ENCODE measurements around the gene CADM1. TPM values are rescaled to one million over a fixed set of nuclear protein-coding genes. Genes with fewer than 3 reads are reported as not detected.

The CADM1 gene
- total and polyA plus RNA-seq, 2 donors (not counting 1 experiment from before 2014, with no cell fraction given), result 15.4 to 86.0 TPM

DNA sequence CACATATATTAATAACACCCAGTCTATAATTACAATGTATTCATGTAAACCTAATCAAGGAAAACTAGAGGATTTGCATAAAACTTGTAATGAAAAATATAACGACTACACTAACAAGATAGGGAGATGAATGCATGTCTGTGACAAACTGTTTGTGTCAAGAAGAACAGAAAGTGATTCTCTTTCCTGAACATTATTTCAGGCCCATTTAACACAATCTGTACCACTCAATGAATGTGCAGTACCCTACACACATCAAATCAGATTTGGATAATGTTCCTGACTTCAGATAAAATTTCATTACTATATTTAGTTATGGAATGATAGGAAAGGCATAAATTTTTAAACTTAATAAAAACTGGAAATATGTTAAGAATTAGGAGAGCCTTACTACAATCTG is 93.1 kb downstream of the CADM1 start:
- Histone ChIP-seq H3K27me3 (ENCODE audit: control insufficient read depth, insufficient read depth, low read length) (no peaks in the 10 kb centered on the region), H3K36me3 (ENCODE audit: control insufficient read depth, insufficient read depth, low read length) (no peaks in the 10 kb centered on the region), H3K9me3 (ENCODE audit: control insufficient read depth, insufficient read depth, low read depth, low read length) (no peaks in the 10 kb centered on the region), H4K20me1 (ENCODE audit: control insufficient read depth, extremely low read depth, insufficient read depth, low read length) (no peaks in the 10 kb centered on the region), H3K4me1 (ENCODE audit: control insufficient read depth, extremely low read depth, insufficient read depth, low read length) (no peaks in the 10 kb centered on the region), H3K4me2 (ENCODE audit: extremely low read depth, insufficient read depth, low read length) (no peak overlapping the region), H3K27ac (ENCODE audit: insufficient read depth, low read length) (no peak overlapping the region), H3K79me2 (ENCODE audit: control insufficient read depth, insufficient read depth, low read length) (no peaks in the 10 kb centered on the region), H3K9ac (ENCODE audit: insufficient read depth, low read length) (no peak overlapping the region), H3K4me3 (replicated peaks in 1 of 4; ENCODE audit: control extremely low read depth in 1 of 4, insufficient read depth in 1 of 4, low read depth in 3 of 4, low read length in 4 of 4) (no peak overlapping the region), H2AFZ (ENCODE audit: low read length) (no peak overlapping the region)
- TF ChIP-seq EZH2 (IDR thresholded peaks at IDR 0.05; ENCODE audit: low read length, missing control alignments), result no peak
- TF ChIP-seq, protein P1, sequence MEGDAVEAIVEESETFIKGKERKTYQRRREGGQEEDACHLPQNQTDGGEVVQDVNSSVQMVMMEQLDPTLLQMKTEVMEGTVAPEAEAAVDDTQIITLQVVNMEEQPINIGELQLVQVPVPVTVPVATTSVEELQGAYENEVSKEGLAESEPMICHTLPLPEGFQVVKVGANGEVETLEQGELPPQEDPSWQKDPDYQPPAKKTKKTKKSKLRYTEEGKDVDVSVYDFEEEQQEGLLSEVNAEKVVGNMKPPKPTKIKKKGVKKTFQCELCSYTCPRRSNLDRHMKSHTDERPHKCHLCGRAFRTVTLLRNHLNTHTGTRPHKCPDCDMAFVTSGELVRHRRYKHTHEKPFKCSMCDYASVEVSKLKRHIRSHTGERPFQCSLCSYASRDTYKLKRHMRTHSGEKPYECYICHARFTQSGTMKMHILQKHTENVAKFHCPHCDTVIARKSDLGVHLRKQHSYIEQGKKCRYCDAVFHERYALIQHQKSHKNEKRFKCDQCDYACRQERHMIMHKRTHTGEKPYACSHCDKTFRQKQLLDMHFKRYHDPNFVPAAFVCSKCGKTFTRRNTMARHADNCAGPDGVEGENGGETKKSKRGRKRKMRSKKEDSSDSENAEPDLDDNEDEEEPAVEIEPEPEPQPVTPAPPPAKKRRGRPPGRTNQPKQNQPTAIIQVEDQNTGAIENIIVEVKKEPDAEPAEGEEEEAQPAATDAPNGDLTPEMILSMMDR (conservative IDR thresholded peaks at IDR 0.05 in 1 of 2, IDR thresholded peaks at IDR 0.05 in 1 of 2; ENCODE audit: low read depth in 1 of 2, low read length in 2 of 2), result no peak
- no peak for DNase-seq (ENCODE audit: low read depth in 2 of 2)

DNA sequence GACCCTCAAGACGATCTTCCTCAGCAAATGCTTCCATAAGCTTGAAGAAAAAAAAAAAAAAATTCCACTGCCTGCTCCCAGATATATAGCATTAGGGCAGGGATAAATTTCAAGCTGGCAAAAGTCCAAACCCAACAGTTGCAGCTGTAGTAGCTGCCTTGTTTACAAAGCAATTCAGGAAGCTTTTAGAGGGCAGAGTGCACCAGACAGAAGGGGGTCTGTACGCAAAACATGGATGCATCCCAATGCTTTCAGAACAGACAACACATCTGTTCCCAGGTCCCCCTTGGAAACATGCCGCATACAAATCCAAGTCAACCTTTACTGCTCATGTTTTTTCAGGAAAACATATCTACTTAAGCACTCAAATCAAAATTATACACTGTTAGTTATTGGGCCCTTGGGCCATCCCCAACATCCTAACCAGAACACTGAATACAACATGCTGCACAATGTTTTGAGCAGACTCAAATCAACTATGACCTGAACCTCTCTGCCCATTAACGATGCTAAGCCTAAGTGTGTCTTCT is 94.5 kb downstream of the CADM1 start:
- Histone ChIP-seq H3K9me3 (ENCODE audit: control insufficient read depth, insufficient read depth, low read depth, low read length) (no peaks in the 10 kb centered on the region), H2AFZ (ENCODE audit: low read length) (no peak overlapping the region), H3K36me3 (ENCODE audit: control insufficient read depth, insufficient read depth, low read length) (no peaks in the 10 kb centered on the region), H3K4me2 (ENCODE audit: extremely low read depth, insufficient read depth, low read length) (no peak overlapping the region), H3K79me2 (ENCODE audit: control insufficient read depth, insufficient read depth, low read length) (no peaks in the 10 kb centered on the region), H4K20me1 (ENCODE audit: control insufficient read depth, extremely low read depth, insufficient read depth, low read length) (no peaks in the 10 kb centered on the region), H3K4me1 (ENCODE audit: control insufficient read depth, extremely low read depth, insufficient read depth, low read length) (no peaks in the 10 kb centered on the region), H3K4me3 (replicated peaks in 1 of 4; ENCODE audit: control extremely low read depth in 1 of 4, insufficient read depth in 1 of 4, low read depth in 3 of 4, low read length in 4 of 4) (no peak overlapping the region), H3K9ac (ENCODE audit: insufficient read depth, low read length) (no peak overlapping the region), H3K27ac (ENCODE audit: insufficient read depth, low read length) (no peak overlapping the region), H3K27me3 (ENCODE audit: control insufficient read depth, insufficient read depth, low read length) (no peaks in the 10 kb centered on the region)
- DNase-seq (ENCODE audit: low read depth in 2 of 2), result peak in 1 of 2 donors; percentile 43
- TF ChIP-seq, protein P1 (conservative IDR thresholded peaks at IDR 0.05 in 1 of 2, IDR thresholded peaks at IDR 0.05 in 1 of 2; ENCODE audit: low read depth in 1 of 2, low read length in 2 of 2), result no peak
- TF ChIP-seq EZH2 (IDR thresholded peaks at IDR 0.05; ENCODE audit: low read length, missing control alignments), result no peak

DNA sequence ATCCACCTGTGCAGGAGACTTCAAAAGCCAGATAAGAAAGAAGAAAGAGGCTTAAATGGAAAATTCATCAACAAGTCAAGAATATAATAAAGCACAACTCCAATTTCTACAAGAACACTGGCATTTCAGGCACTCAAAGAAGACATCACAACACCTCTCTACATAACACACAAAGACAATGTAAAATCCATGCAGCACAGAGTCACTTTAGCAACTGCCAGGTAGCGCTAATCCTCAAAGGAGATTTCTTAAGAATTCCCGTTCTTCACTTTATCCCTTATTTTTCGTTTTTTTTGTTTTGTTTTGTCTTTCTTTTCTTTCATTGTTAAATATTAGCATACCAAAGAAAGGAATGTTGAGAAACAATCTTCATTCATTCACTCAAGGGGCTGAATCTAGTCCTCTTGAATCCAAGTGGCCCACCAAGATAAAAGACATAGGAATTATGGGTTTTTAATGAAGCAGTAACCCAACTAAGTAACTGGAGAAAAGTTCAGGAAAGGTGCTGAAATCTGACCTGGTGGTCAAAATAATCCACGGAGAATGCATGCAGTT is 95.0 kb downstream of the CADM1 start:
- Histone ChIP-seq H3K9ac (ENCODE audit: insufficient read depth, low read length) (no peak overlapping the region), H4K20me1 (ENCODE audit: control insufficient read depth, extremely low read depth, insufficient read depth, low read length) (no peaks in the 10 kb centered on the region), H3K4me1 (ENCODE audit: control insufficient read depth, extremely low read depth, insufficient read depth, low read length) (no peaks in the 10 kb centered on the region), H2AFZ (ENCODE audit: low read length) (no peak overlapping the region), H3K4me3 (replicated peaks in 1 of 4; ENCODE audit: control extremely low read depth in 1 of 4, insufficient read depth in 1 of 4, low read depth in 3 of 4, low read length in 4 of 4) (no peak overlapping the region), H3K9me3 (ENCODE audit: control insufficient read depth, insufficient read depth, low read depth, low read length) (no peaks in the 10 kb centered on the region), H3K79me2 (ENCODE audit: control insufficient read depth, insufficient read depth, low read length) (no peaks in the 10 kb centered on the region), H3K36me3 (ENCODE audit: control insufficient read depth, insufficient read depth, low read length) (no peaks in the 10 kb centered on the region), H3K27me3 (ENCODE audit: control insufficient read depth, insufficient read depth, low read length) (no peaks in the 10 kb centered on the region), H3K27ac (ENCODE audit: insufficient read depth, low read length) (no peak overlapping the region), H3K4me2 (ENCODE audit: extremely low read depth, insufficient read depth, low read length) (no peak overlapping the region)
- TF ChIP-seq, protein P1 (conservative IDR thresholded peaks at IDR 0.05 in 1 of 2, IDR thresholded peaks at IDR 0.05 in 1 of 2; ENCODE audit: low read depth in 1 of 2, low read length in 2 of 2), result no peak
- no peak for TF ChIP-seq EZH2 (IDR thresholded peaks at IDR 0.05; ENCODE audit: low read length, missing control alignments)
- DNase-seq (ENCODE audit: low read depth in 2 of 2), result no peak
